CD4-positive, alpha-beta T cell treated with Interleukin-2 at 100 ng/mL for 4 hours (primary cell): Measurements from ENCODE around the gene WNK1.

ENCODE experiments used
- DNase-seq: peaks from one replicate; pipeline ENCODE4 v3.0.0-alpha.2; 2020; ENCODE audit warnings: low spot score

Gene WNK1

GRCh38 chr12:863285-863684 is 110.9 kb downstream of the WNK1 start:
- no peak for DNase-seq

GRCh38 chr12:865614-866013 is 113.2 kb downstream of the WNK1 start:
- DNase-seq: no peak

- no peak for DNase-seq
These were observed 115.5 kb downstream of the WNK1 start for GRCh38 chr12:867905-868304.

GRCh38 chr12:868722-869121 is 116.3 kb downstream of the WNK1 start:
- no peak for DNase-seq

- peak; percentile 21 for DNase-seq
These were observed 118.0 kb downstream of the WNK1 start for GRCh38 chr12:870378-870777.

- DNase-seq: peak; percentile 9
These were observed 121.6 kb downstream of the WNK1 start for GRCh38 chr12:873954-874353.

GRCh38 chr12:879641-880040 is 127.3 kb downstream of the WNK1 start:
- DNase-seq: no peak

GRCh38 chr12:880656-881055 is 128.3 kb downstream of the WNK1 start:
- DNase-seq: no peak

GRCh38 chr12:884746-885414 is 132.5 kb downstream of the WNK1 start:
- no peak for DNase-seq

- DNase-seq: no peak
These were observed 133.3 kb downstream of the WNK1 start for GRCh38 chr12:885701-886100.

GRCh38 chr12:886206-886605 is 133.8 kb downstream of the WNK1 start:
- no peak for DNase-seq

- no peak for DNase-seq
These were observed 141.8 kb downstream of the WNK1 start for GRCh38 chr12:894226-894625.

- DNase-seq: no peak
These were observed 143.7 kb downstream of the WNK1 start for GRCh38 chr12:896031-896430.

GRCh38 chr12:897386-897785 is 145.0 kb downstream of the WNK1 start:
- no peak for DNase-seq

- no peak for DNase-seq
These were observed 150.2 kb downstream of the WNK1 start for GRCh38 chr12:902581-902980.

- no peak for DNase-seq
These were observed 150.7 kb downstream of the WNK1 start for GRCh38 chr12:903055-903454.

GRCh38 chr12:904010-904414 is 151.6 kb downstream of the WNK1 start:
- no peak for DNase-seq

- DNase-seq: no peak
These were observed 153.1 kb downstream of the WNK1 start for GRCh38 chr12:905261-906031.

- no peak for DNase-seq
These were observed 153.7 kb downstream of the WNK1 start for GRCh38 chr12:906062-906585.

GRCh38 chr12:907413-908185 is 155.2 kb downstream of the WNK1 start:
- no peak for DNase-seq

- no peak for DNase-seq
These were observed 157.5 kb downstream of the WNK1 start for GRCh38 chr12:909861-910260.

- DNase-seq: no peak
These were observed 158.0 kb downstream of the WNK1 start for GRCh38 chr12:910416-910815.
